ENCODE measurements around the gene PLEKHH1.

PLEKHH1 gene

DNA sequence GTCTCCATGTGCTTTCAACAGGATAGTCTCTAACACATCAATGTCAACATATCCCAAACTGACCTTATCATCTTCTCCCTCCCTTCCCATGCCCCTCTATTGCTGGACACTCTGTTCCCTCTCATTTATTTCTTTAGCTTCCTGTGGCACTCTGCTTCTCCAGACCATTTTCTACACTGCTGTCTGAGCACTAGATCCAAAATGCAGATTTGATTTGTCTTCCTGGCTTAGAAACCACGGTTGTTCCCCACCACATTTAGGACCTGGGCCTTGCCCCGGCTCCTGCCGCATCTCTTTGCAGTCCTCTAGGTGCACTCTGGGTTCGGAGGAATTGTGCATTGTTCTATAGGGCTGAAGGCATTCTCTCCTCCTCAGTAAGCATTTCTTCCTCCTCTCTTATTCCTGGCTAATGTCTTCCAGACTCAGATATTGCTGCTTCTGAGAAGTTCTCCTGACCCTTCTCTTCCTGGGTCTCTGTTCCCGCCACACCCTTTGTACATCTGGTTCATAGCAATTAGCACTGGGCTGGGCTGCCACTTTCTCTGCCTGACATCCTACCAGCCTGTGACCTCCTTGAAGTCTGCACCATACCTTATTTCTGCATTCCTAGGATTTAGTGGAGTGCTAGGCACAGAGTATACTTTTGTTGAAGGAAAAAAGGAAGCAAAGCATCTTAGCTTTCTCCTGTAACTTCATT is 100.5 kb downstream of the PLEKHH1 start:
- ChIA-PET CTCF (interaction anchor here (0.8 kb wide), 1 partner anchor 13 kb away, joined by 3 read pairs; no protein-coding TSS in a partner anchor), POLR2A (interaction anchor here (0.6 kb wide), 1 partner anchor 40 kb away, joined by 3 read pairs; no protein-coding TSS in a partner anchor)
- H3K9me3 ChIP-seq (ENCODE audit: control extremely low read depth in 1 of 5, control insufficient read depth in 4 of 5, insufficient read depth in 2 of 5, low read depth in 1 of 5, low read length in 4 of 5), result no peaks in the 10 kb centered on the region
- H3K4me1 ChIP-seq (ENCODE audit: control extremely low read depth in 1 of 4, control insufficient read depth in 4 of 4, insufficient read depth in 4 of 4, low read length in 3 of 4), result no peaks in the 10 kb centered on the region
- H3K36me3 ChIP-seq (ENCODE audit: control insufficient read depth in 4 of 4, insufficient read depth in 4 of 4, low read length in 3 of 4), result peaks cover 0 to 2% (median 0%) of the 10 kb centered on the region in 4 experiments
- H3K27me3 ChIP-seq (replicated peaks in 2 of 5; ENCODE audit: control insufficient read depth in 4 of 5, insufficient read depth in 5 of 5, low read length in 4 of 5), result no peaks in the 10 kb centered on the region
- WGBS (ENCODE audit: insufficient coverage), result 95% methylated on average over 5 of the region's 5 CpGs
- no peak overlapping the region for H3K4me3 ChIP-seq (ENCODE audit: control insufficient read depth in 1 of 7, extremely low read depth in 1 of 7, insufficient read depth in 4 of 7, low read depth in 2 of 7, low read length in 6 of 7)
- no peak for DNase-seq
- H3K27ac ChIP-seq (ENCODE audit: insufficient read depth in 1 of 2, low read depth in 1 of 2, low read length in 2 of 2, poor library complexity in 1 of 2, severe bottlenecking in 2 of 2), result no peak overlapping the region

DNA sequence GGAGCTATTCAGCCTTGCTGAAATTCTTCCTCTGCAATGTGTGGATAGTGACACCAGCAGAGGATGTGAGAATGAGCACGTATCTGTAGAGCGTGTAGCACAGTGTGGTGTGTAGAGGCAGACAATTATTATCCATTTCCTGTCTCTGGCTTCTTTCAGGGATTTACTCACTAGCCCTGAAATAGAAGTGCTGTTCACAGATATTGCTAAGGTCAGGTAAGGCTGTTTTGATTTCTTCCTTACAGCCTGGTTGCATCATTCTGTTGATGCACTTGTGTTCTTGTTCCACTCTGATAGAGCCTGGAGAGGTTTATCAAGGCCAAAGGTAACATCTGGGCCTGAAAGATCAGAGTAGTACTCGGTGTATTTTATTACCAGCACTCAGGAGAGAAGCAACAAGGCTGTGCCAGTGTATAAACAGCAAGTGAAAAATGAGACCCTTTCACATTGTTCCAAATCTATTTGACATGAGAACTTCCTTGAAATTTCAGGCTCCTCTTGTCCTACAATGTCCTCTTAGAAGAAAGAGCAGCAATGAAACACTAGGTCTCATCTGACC is 103.3 kb downstream of the PLEKHH1 start:
- peaks cover 0 to 2% (median 0%) of the 10 kb centered on the region in 4 experiments for H3K36me3 ChIP-seq (ENCODE audit: control insufficient read depth in 4 of 4, insufficient read depth in 4 of 4, low read length in 3 of 4)
- 100% methylated on average over 1 of the region's 3 CpGs for WGBS (ENCODE audit: insufficient coverage)
- H3K27me3 ChIP-seq (replicated peaks in 2 of 5; ENCODE audit: control insufficient read depth in 4 of 5, insufficient read depth in 5 of 5, low read length in 4 of 5), result no peaks in the 10 kb centered on the region
- DNase-seq, result peak in 1 of 3 donors; percentile 19
- ChIA-PET POLR2A (no interaction called here), CTCF (interaction anchor here (0.9 to 1.3 kb wide), 2 partner anchors 17 to 30 kb away, joined by 3 read pairs; no protein-coding TSS in a partner anchor)
- H3K9me3 ChIP-seq (ENCODE audit: control extremely low read depth in 1 of 5, control insufficient read depth in 4 of 5, insufficient read depth in 2 of 5, low read depth in 1 of 5, low read length in 4 of 5), result no peaks in the 10 kb centered on the region
- peak overlapping the region in 1 of 2 experiments; percentile 8 for H3K27ac ChIP-seq (ENCODE audit: insufficient read depth in 1 of 2, low read depth in 1 of 2, low read length in 2 of 2, poor library complexity in 1 of 2, severe bottlenecking in 2 of 2)
- H3K4me3 ChIP-seq (ENCODE audit: control insufficient read depth in 1 of 7, extremely low read depth in 1 of 7, insufficient read depth in 4 of 7, low read depth in 2 of 7, low read length in 6 of 7), result no peak overlapping the region
- no peaks in the 10 kb centered on the region for H3K4me1 ChIP-seq (ENCODE audit: control extremely low read depth in 1 of 4, control insufficient read depth in 4 of 4, insufficient read depth in 4 of 4, low read length in 3 of 4)

DNA sequence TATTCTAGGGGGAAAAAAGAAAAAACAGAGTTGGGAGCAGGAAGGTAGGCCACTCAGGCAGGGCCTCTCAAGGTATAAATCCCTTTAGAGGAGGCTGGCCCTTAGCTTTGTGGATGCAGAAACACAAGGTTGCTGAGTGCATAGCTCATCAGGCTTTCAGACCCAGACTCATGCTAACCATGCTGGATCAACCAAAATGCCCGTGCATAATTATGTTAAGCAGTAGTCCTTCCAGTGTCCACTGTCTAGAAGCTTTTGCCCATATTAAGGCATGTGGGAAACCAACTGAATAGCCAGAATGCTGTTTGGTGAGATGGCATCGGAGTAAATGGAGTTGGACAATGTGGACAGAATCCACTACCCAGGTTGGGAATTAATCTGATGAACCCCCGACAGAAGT is 105.6 kb downstream of the PLEKHH1 start:
- ChIA-PET CTCF (no interaction called here), POLR2A (interaction anchor here (1.1 kb wide), 1 partner anchor 16 kb away, joined by 3 read pairs; no protein-coding TSS in a partner anchor)
- no peak for DNase-seq
- no peaks in the 10 kb centered on the region for H3K27me3 ChIP-seq (replicated peaks in 2 of 5; ENCODE audit: control insufficient read depth in 4 of 5, insufficient read depth in 5 of 5, low read length in 4 of 5)
- H3K27ac ChIP-seq (ENCODE audit: insufficient read depth in 1 of 2, low read depth in 1 of 2, low read length in 2 of 2, poor library complexity in 1 of 2, severe bottlenecking in 2 of 2), result no peak overlapping the region
- H3K4me3 ChIP-seq (ENCODE audit: control insufficient read depth in 1 of 7, extremely low read depth in 1 of 7, insufficient read depth in 4 of 7, low read depth in 2 of 7, low read length in 6 of 7), result no peak overlapping the region
- H3K4me1 ChIP-seq (ENCODE audit: control extremely low read depth in 1 of 4, control insufficient read depth in 4 of 4, insufficient read depth in 4 of 4, low read length in 3 of 4), result no peaks in the 10 kb centered on the region
- H3K36me3 ChIP-seq (ENCODE audit: control insufficient read depth in 4 of 4, insufficient read depth in 4 of 4, low read length in 3 of 4), result no peaks in the 10 kb centered on the region
- H3K9me3 ChIP-seq (ENCODE audit: control extremely low read depth in 1 of 5, control insufficient read depth in 4 of 5, insufficient read depth in 2 of 5, low read depth in 1 of 5, low read length in 4 of 5), result no peaks in the 10 kb centered on the region
- 97% methylated on average over 3 of the region's 3 CpGs for WGBS (ENCODE audit: insufficient coverage)
